Ramos (cell line): ENCODE measurements around the gene EPB41L4B.
"Not testable (repeated sequence)": the region's sequence is repeated elsewhere in the genome, so short reads cannot be mapped to it uniquely, and the experiment has no call there.

Experiments used
- in situ Hi-C: fragments of 300-500 bp; cut with MboI; formaldehyde crosslinking; loops from one replicate; pipeline ENCODE4 v1.14.3; 2022; ENCODE audit warnings: low sequenced_read_pairs; ENCODE audit not compliant: unreplicated experiment

EPB41L4B gene

DNA sequence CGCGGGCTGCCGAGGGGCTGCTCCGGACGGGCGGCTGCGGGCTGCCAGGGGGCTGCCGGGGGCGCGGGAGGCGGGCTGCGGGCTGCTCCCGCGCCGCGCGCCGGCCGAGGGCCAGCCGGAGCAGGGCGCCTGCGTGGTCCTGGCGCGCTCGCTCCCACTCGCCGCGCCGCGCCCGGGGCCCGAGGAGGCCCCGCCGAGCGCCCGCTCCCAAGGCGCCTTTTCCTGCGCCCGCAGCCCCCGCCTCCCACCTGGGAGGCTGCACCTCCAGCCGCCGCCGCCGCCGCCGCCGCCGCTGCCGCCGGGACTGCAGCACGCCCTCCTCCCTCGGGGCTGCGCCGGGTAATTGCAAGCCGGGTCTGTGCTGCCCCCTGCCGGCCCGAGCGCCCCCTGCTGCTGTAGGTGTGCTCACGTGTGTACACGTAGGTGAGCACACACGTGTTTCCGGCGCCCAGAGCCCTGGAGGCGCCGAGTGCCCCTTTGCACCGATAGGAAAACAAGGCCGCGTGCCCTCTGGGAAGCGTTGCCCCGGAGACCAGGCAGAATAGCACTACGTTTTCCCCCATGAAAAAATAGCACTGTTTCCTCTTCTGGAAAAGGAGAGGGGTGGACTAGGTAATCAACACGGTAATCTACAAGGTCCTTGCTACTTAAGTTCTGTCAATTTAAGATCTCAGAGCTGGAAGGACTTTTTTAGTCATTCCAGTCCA, at the start of gene EPB41L4B:
TSS of gene EPB41L4B (minus strand) at position 318 of the 707 bp plus-strand sequence. CDS start 613 bp downstream, outside the sequence.
- in situ Hi-C loops = no loop called here

- in situ Hi-C loops = no loop called here
Observed at GRCh38 chr9:109369285-109369684, 48.4 kb upstream of the EPB41L4B start.

DNA sequence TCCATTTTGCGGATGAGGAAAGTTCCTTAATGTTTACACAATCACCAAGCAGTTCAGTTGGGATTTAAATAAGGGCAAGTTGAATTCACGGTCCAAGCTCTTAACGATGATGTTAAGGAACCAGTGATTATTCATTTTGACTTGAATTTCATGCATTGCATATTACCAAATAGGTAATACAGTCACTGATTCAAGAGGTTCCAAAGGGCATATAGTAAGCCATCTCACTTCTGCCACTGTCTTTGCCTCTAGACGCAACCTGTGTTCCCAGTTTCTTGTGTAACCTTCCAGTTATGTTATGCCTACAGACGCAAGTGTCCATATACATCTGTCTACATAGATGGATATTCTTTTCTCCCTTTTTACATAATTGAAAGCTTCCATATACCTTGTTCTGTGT, 39.9 kb upstream of the EPB41L4B start:
- in situ Hi-C loops = no loop called here

GRCh38 chr9:109358968-109359603, 38.2 kb upstream of the EPB41L4B start:
- in situ Hi-C loops = not testable (repeated sequence)

- in situ Hi-C loops = no loop called here
Observed at GRCh38 chr9:109355564-109356297, 34.9 kb upstream of the EPB41L4B start.

GRCh38 chr9:109354190-109354589, 33.3 kb upstream of the EPB41L4B start:
- in situ Hi-C loops = no loop called here

DNA sequence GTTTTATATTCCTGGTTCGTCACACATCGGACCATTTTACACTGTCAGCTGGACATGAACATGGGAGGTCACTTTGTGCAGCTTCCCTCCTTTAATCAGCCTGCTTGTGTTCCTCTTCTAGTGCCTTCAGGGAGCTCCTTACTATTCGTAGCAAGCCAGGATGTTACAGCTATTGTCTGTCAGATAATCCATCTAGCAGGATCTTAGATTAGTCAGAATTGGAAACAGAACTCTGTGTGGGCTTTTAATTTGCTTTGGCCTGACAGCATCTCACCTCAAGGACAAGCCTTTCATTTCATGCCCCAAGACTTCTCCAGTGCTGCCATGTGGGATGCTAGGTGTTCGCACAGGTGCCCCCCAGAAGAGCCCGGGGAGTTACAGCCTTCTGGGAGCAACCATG, 30.2 kb upstream of the EPB41L4B start:
- in situ Hi-C loops = no loop called here

DNA sequence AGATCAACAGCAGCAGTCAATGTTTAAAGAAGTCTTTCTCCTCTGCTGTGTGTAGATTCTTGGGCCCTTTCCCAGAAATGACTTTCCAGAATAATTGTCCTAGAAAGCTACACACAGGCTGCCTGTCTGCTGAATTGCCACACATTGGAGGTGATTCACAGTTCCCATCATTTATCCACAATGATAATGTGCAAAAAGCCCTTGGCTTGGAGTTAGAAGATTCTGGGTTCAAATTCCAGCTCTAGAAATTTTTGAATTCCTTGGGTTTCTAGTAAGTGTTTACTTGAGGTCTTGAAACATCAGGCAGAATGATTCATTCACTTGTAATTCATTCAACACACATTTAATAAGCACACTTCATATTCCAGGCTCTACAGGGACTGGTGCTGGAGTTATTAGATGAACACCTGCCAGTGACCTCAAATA, 28.6 kb upstream of the EPB41L4B start:
- in situ Hi-C loops = no loop called here

DNA sequence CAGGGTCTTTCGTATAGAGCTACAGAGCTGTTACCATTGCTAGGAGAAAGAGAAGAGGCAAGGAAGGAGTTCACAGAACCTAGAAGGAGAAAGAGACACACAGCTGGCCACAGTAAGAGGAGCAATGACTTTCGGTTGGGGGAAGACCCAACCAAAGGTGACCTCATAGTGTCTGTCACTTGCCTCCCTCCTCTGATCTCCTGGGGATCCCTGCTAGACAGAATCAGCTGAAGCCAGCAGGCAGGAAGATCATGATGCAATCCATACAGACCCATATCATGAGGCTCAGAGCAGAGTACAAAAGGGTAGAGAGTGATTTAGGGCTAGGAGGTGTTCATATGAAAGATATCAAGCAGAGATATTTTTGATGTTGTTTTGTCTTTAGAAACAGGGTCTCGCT, 26.0 kb upstream of the EPB41L4B start:
- in situ Hi-C loops = no loop called here

DNA sequence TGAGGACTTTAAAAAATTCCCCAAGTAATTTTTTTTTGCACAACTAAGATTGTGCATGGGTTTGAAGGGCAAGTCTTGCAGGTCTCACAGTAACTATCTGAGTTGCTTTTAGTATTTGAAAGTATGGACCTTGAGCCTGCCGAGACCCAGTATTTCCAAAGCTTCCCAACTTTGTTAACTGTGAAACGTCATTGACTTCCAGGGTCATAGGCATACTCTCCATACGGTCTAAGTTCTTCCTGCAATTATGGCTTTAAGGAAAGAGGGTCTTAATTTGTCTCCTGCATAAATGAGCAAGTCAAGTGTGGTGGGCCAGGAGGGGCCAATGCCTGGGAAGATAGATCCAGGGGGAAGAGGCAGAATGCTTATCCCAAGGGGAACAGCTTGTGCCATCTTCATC, 24.0 kb upstream of the EPB41L4B start:
- in situ Hi-C loops = no loop called here

GRCh38 chr9:109342878-109343277, 22.0 kb upstream of the EPB41L4B start:
- in situ Hi-C loops = no loop called here

- in situ Hi-C loops = no loop called here
Observed at GRCh38 chr9:109341561-109341960, 20.7 kb upstream of the EPB41L4B start.

- in situ Hi-C loops = not testable (repeated sequence)
Observed at GRCh38 chr9:109340979-109341378, 20.1 kb upstream of the EPB41L4B start.

- in situ Hi-C loops = no loop called here
Observed at GRCh38 chr9:109336409-109336808, 15.6 kb upstream of the EPB41L4B start.

DNA sequence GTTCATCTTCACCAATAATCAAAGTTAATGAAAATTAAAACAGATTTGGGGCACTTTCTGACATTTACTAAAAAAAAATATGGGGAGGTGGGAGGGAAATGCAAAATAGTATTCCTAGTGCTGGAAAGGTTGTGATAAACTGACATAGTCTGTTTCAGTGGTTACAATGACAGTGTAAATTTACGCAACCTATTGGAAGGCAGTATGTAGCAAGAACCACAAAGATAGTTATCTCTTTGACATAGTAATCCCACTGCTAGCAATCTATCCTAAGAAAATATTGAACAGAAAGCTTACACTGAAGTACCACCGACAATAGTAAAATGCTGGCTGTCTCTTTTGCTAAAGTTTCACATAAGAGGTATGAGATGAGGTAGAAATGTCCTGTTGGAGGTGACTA, 15.1 kb upstream of the EPB41L4B start:
- in situ Hi-C loops = no loop called here

- in situ Hi-C loops = no loop called here
Observed at GRCh38 chr9:109335121-109335520, 14.3 kb upstream of the EPB41L4B start.

- in situ Hi-C loops = no loop called here
Observed at GRCh38 chr9:109331353-109331752, 10.5 kb upstream of the EPB41L4B start.

GRCh38 chr9:109329638-109330258, 8.9 kb upstream of the EPB41L4B start:
- in situ Hi-C loops = no loop called here

- in situ Hi-C loops = no loop called here
Observed at GRCh38 chr9:109328978-109329637, 8.2 kb upstream of the EPB41L4B start.

- in situ Hi-C loops = no loop called here
Observed at GRCh38 chr9:109325089-109325488, 4.2 kb upstream of the EPB41L4B start.
